Inferior parietal cortex (tissue), 1 donor: ENCODE data around the gene EHD2.
A peak's percentile ranks its signal among the peaks of the same experiment; 100 is the strongest.
"Not testable (repeated sequence)": the region's sequence is repeated elsewhere in the genome, so short reads cannot be mapped to it uniquely, and the experiment has no call there.

ENCODE experiments used
- DNase-seq: peaks from one replicate; pipeline ENCODE4 v3.0.0-alpha.2; 2016; ENCODE audit errors: extremely low spot score

Gene EHD2

DNA sequence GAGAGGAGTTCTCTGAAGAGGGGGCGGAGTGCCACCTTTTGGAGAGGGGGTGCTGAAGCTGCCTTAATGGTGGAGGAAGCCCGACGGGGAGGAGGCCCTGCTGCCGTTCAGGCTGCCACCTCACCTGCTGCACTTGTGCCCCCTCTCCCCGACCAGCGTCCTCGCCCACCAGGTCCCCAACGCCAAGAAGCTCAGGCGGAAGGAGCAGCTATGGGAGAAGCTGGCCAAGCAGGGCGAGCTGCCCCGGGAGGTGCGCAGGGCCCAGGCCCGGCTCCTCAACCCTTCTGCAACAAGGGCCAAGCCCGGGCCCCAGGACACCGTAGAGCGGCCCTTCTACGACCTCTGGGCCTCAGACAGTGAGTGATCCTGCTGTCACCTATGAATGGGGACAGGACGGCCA lies 37.5 kb downstream of the EHD2 start:
- DNase-seq: no peak

DNA sequence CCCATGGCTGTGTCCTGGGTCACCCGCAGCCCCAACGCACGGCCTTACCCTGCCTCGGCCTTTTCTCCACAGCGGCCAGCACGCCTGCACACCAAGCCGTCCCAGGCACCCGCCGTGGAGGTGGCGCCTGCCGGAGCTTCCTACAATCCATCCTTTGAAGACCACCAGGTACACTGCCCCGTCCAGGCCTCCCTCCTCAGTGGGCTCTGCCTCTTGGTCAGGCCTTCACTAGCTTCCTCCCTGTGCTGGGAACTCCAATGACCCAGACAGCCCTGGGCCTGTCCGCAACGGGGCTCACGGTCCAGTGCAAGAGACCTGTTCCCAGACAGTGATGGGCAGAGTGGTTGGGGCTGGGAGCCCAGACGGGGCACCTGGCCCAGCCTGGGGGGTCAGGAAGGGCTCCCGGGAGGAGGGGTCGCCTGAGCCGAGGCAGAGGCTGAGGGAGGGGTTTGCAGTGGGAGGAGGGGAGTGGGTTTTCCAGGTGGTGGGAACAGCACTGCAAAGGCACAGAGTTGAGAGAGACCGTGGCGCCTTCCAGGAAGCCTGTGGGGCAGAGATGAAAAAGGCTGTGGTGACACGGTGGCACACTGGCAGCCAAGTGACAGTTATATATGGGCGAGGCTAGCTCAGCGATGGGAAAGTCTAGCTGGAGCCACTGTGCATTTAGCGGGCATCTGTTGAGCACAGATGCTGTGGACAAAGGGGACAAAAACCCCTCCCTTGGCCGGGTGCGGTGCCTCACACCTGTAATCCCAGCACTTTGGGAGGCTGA lies 39.4 kb downstream of the EHD2 start:
- DNase-seq: no peak

DNA sequence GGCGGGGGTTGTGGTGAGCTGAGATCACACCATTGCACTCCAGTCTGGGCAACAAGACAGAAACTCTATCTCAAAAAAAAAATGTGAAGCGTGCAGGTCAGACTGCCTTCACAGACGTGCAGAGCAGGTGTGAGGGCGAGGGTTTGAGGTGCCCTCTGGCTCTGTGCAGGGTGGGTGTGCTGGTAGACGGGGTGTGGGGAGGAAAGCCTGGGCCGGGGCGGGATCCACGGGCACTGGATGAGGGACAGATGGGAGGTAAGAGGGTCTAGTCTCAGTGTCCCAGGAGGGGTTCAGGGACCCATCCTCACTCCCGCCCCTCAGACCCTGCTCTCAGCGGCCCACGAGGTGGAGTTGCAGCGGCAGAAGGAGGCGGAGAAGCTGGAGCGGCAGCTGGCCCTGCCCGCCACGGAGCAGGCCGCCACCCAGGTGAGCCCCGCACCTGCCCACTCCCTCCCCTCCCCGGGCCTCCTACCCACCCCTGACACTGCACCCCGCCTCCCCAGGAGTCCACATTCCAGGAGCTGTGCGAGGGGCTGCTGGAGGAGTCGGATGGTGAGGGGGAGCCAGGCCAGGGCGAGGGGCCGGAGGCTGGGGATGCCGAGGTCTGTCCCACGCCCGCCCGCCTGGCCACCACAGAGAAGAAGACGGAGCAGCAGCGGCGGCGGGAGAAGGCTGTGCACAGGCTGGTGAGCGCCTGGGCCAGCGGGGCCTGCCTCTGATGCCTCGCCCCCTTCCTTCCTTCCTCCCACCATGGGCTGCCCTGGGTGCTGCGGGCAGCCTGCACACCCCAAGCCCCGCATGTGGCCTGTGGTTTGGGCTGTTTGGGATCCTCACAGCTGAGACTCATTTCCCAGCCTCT lies 41.2 kb downstream of the EHD2 start:
- DNase-seq: no peak

DNA sequence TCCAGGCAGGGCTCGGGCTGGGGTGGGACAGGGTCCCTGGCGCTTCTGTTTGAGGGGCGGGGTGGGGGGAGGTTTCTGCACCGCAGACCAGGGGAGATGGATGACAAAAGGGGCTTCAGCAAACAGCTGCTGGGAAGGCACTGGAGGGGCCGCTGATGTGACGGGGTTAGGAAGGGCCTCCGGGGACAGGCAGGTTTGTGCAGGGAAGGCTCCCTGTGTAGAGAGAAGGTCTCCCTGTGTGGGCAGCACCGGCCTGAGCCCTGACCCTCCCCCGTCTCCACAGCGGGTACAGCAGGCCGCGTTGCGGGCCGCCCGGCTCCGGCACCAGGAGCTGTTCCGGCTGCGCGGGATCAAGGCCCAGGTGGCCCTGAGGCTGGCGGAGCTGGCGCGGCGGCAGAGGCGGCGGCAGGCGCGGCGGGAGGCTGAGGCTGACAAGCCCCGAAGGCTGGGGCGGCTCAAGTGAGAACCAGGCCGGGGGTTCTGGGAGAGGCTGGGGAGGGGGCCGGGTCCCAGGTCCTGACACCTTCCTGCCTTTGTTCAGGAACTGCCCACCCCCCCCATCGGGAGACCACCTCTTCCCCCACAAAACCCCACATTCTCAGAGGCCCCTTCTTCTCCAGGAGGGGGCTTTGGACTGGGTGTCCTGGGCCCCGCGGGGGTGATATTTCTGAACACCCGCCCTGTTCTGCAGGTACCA lies 42.0 kb downstream of the EHD2 start:
- DNase-seq: no peak

DNA sequence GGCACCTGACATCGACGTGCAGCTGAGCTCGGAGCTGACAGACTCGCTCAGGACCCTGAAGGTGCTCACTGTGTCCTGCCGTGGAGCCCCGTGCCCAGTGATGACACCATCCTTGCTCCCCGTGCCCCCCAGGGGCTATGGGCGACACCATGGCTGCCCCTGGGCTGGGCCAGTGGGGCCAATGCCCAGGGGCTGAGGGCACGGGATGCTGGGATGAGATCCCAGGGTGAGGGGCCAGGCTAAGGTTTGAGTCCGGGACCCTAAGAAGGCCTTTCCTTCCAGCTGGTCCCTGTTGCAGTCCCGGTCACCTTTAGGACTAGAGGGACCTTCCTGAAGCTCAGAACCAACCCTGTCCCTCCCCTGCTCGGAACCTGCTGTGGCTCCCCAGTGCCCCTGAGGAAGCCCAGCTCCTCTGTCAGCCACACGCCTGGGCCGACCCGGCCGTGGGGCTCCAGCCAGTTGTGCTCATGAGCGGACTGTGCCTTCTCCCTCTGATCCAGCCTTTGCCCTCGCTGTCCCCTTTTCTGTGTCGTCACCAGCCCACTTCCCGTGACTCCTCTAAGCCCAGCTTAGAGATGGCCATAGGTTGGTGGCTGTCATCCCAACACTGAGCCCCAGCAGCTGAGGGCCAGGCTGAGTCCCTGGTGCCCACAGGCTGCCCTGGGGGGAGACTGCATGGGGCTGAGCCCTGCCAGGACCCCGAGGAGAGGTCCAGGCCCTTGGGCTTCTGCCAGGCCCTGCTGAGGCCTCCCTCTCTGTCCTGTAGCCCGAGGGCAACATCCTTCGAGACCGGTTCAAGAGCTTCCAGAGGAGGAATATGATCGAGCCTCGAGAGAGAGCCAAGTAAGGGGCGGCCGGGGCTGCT lies 42.8 kb downstream of the EHD2 start:
- no peak for DNase-seq

DNA sequence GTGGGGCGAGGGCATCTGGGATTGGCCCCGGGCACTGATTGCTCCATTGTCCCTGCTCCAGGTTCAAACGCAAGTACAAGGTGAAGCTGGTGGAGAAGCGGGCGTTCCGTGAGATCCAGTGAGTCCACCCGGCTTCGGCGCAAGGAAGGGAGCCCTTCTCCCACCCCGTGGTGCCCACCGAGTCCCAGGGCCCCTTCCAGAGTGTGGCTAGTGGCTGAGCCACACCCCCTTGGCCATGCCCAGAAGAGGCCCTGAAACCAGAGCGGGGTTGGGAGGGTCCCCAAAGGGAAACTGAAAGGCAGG lies 43.4 kb downstream of the EHD2 start:
- no peak for DNase-seq

DNA sequence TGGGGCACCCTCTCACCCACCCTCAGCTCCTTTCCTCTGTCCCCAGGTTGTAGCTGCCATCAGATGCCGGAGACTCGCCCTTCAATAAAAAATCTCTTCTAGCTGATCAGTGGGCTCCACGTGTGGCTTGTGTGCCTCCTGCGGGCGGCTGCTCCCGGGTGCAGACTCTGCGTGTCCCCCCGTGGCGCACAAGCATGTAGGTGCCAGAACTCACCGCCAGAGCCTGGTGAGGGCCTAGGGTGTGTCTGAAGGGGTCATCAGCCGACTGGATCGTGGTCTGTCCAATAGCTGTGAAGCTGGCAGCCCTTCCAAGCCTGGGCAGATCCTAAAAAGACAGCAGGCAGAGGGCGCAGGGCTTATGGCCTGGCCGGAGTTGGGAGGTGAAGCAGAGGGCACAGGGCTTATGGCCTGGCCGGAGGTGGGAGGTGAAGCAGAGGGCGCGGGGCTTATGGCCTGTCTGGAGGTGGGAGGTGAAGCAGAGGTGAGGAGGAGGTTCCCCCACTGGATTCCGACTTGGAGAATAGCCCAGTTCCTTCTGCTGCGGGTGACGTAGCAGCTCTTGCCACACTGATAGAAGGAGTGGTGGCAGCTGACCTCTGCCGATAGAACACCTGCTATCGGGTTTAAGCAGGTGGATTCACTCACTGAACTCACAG lies 43.9 kb downstream of the EHD2 start:
- DNase-seq: no peak

DNA sequence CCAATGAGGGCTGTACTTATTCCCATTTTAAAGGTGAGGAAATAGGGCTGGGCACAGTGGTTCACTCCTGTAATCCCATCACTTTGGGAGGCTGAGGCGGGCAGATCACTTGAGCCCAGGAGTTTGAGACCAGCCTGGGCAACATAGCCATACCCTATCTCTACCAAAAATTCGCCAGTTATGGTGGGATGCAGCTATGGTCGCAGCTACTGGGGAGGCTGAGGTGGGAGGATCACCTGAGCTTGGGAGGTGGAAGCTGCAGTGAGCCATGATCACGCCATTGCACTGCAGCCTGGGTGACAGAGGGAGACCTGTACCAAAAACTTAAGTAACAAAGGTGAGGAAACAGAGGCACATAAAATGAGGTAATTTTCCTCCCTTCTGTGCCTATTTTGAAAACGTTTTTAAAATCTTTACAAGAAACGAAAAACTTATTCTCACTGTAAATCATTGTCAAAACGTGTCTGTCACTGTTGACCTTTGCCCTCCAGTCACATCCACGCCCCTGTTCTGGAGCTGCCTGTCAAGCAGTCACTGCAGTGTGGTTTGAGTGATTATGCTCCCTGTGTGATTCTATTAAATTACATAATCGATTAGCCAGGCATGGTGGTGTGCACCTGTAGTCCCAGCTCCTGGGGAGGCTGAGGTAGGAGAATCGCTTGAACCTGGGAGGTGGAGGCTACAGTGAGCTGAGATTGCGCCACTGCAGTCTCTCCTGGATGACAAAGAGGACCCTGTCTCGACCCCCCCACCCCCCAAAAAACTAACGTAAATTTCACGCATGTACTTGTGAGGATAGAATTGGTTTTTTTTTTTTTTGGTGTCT lies 44.6 kb downstream of the EHD2 start:
- no peak for DNase-seq

DNA sequence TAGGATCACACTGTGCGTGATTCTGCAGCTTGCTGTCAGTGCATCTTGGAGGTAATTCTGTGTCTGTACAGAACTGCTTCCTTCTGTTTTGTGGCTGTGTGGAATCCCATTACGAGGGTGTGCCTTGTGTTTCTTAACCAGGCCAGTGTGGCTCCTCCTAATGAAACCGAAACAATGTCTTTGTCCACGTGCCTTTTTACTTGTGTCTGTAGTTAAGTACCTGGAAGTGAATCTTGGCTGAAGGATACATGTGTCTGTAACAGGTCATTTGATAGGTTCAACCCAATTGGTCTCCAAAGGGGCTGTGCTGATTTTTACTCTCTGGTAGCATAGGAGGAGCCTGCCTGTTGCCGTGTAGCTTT lies 45.2 kb downstream of the EHD2 start:
- DNase-seq: no peak

DNA sequence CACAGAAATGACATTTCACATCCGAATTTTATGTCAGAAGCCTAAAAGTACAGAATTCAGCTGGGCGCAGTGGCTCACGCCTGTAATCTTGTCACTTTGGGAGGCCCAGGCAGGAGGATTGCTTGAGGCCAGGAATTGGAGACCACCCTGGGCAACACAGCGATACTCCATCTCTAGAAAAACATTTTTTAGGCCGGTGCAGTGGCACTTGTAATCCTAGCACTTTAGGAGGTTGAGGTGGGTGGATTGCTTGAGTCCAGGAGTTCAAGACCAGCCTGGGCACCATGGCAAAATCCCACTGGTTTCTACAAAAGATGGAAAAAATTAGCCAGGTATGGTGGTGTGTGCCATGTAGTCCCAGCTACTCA lies 47.4 kb downstream of the EHD2 start:
- no peak for DNase-seq

DNA sequence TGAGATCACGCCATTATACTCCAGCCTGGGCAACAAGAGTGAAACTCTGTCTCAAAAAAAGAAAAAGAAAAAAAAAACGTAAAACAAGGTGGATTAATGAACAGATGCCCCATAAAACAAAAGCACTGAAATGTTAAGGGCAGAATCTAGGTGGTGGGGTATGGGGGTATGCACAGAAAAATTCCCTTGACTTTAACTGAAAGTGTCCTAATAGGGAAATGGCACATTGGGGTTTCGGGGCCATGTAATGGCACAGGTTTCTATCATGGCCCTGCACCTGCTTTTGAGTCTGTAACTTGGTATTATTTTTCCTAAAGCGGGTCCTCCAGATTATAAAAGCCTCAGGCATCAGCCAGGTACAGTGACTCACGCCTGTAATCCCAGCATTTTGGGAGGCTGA lies 48.3 kb downstream of the EHD2 start:
- DNase-seq: no peak

DNA sequence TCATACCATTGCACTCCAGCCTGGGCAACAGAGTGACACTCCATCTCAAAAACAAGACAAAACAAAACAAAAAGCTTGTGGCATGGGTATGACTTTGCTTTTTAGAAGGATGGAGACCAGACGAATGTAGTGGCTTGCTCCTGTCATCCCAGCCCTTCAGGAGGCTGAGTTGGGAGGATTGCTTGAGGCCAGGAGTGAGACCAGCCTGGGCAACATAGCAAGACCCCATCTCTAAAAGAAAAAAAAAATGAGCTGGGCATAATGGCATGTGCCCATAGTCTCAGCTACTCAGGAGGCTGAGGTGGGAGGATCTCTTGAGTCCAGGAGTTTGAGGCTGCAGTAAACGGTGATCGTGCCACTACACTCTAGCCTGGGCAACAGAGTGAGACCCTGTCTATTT lies 48.9 kb downstream of the EHD2 start:
- DNase-seq: no peak

DNA sequence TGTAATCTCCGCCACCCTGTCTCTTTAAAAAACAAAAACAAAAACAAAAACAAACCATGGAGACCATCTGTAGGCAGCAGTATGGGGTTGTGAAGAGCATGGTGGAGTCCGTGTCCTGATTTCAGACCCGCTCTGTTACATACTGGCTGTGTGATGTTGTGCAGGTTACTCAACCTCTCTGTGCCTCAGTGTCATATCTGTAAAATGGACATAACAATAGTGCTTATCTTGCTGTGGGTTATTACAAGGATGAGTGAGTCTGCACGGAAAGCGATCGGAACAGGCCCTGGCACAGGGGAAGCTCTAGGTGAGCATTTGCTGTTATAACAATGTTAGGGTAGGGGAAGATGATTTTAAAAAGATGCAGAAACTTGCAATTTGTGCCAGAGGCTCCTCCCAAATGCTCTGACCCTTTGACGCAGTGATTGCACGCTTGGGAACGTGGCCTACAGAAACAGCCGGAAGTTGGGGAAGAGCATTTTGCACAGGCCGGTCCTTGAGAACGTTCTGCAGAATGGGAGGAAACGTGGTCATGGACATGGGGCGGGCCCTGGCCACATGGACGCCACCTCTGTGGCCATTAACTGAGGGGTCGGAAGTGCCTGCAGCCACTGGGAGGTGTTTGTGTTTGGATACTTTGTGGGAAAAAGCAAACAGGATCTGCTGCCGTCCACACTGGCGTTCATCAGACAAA lies 49.5 kb downstream of the EHD2 start:
- no peak for DNase-seq

DNA sequence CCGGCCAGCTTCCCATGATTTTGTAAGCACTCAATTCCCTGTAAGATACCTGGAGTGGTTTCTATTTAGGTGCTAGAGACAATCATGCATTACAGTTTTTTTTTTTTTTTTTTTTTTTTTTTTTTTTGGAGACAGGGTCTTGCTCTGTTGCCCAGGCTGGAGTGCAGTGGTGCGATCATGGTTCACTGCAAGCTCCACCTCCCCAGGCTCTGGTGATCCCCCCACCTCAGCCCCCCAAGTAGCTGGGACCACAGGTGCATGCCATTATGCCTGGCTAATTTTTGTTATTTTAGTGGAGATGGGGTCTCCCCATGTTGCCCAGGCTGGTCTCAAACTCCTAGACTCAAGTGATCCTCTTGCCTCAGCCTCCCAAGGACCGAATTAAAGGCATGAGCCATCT lies 51.5 kb downstream of the EHD2 start:
- DNase-seq: not testable (repeated sequence)

DNA sequence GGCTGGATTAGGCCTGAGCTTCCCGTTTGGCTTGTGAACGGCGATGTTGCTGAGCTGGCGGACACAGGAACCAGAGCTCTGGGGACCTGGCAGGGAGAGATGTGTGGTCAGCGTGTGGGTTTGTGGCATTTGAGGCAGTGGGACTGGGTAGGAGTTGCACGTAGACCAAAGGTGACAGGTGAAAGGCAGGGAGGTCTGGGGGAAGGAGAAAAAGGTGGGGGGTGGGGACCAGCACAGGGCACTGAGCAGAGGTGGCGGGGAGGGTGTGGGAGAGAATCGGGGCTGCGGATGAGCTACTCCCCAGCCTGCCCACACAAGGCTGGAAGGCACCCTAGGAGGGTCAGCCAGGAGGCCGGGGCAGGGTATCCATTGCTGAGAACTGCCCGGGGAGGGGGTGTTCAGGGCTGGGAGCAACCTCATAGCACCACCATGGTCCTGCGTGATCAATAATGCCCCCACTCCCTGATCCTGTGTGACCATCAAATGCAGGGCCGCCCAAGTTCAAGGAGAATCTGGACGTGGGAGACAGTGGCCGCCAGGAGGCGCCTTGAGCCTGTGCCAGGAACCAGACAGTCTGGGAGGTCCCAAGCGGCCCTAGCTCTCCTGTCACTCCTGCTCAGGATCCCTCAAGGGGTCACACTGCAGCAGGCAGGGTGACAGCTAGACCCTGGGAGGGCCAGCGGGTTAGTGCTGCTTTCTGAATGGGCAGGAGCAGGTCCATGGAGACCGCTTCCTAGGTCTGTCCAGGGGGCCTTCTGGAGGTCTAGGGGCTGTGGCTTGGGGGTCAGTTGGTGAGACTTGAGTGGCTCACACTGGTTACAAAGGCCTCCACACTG lies 52.5 kb downstream of the EHD2 start:
- DNase-seq: peak; percentile 70

DNA sequence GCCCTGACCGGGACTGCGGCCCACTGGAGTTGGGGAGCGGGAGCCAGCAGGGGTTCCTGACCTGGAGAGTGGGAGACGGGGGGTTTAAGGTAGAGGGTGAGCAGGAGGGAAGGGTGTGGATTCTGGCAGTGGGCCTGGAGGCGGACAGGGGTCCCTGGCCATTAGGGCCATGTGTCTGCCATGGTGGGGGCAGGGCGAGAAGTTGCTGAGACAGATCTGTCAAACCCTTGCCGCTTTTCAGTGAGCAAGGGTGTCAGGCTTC lies 53.1 kb downstream of the EHD2 start:
- no peak for DNase-seq

DNA sequence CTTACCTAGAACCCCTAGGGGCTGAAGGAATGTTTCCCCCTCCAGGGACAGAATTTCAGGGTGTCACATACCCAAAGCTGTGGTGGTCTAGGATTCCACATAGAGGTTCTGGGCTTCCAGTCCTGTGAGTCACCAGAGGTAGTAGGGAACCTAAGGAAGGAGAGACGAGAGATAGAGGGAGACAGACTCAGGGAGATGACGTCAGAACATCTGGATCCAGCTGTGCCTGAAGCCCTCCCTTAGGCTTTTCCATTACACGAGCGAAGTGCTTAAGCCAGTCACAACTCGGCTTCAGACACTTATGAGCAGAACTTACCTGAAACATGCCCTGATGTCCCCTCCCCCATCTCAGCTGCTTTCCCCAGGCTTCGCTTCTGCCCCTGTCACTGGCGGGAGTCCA lies 53.4 kb downstream of the EHD2 start:
- DNase-seq: no peak

DNA sequence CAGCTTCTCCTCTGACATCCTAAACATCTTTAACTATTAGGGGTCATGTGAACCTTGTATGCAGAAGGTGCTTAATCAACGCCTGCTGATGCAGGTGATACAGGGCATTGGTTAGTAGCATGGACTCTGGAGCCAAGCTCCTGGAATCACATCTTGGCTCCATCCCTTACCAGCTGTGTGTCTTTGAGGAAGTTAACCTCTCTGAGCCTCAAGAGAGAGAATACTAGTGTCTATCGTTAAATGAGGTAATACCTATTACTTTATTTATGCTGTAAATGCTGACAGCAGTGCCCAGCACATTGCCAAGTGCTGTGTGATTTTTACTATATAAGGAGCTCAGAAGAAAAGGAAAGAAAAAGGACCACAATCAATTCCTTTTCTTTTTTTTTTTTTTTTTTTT lies 54.1 kb downstream of the EHD2 start:
- DNase-seq: no peak

DNA sequence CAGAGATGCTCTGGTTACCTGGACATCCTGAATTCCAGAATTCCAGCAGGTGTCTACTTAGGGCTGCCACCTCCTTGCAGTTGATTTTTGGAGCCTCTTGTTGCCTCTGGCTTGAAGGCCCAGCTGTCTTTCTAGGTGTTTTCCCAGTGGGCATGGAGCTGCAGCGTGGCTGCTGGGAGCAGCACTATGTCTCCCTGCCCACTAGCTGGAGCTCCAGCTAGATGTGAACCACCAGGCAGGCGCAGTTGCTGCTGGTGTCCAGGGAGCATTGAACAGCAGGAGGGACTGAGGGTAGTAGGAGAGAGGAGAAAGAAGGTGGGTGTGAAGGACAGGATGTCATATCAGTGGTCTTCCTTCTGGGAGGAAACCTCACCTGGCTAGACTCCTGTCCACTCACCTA lies 55.4 kb downstream of the EHD2 start:
- DNase-seq: no peak
